Natural killer cell (primary cell): Measurements from ENCODE around the gene HYPK. TPM values are rescaled to one million over a fixed set of nuclear protein-coding genes. Genes with fewer than 3 reads are reported as not detected.

Experiments used
- ATAC-seq, 3 donors: fragments of 150-1000 bp in 2 of 3; fragments of 200-7000 bp in 1 of 3; cut with Tn5 transposase; 1 replicate in 1 of 3; 2 replicates in 2 of 3; pipeline ENCODE4 v1.10.0; 2021; ENCODE audit warnings: mild to moderate bottlenecking in 2 of 3, moderate library complexity in 2 of 3
- DNase-seq, 2 donors: peaks; one replicate each; pipeline versions ENCODE4 v3.0.0 to v3.0.0-alpha.2; 2013 to 2021; ENCODE audit warnings: mixed read lengths in 1 of 2
- H3K27ac ChIP-seq: one replicate; pipeline ENCODE4 v1.5.1; 2013; ENCODE audit warnings: mild to moderate bottlenecking, low read length
- H3K27me3 ChIP-seq: one replicate; pipeline ENCODE4 v1.6.1; 2013; ENCODE audit warnings: low read length; ENCODE audit not compliant: control insufficient read depth, insufficient read depth
- H3K36me3 ChIP-seq: one replicate; pipeline ENCODE4 v1.6.1; 2013; ENCODE audit warnings: low read length; ENCODE audit not compliant: control insufficient read depth, insufficient read depth
- H3K4me1 ChIP-seq: one replicate; pipeline ENCODE4 v1.6.1; 2013; ENCODE audit warnings: low read length; ENCODE audit not compliant: control insufficient read depth, insufficient read depth
- H3K4me3 ChIP-seq: one replicate; pipeline ENCODE4 v1.5.1; 2013; ENCODE audit warnings: low read length
- H3K9me3 ChIP-seq: one replicate; pipeline ENCODE4 v1.6.1; 2013; ENCODE audit warnings: low read length; ENCODE audit not compliant: control insufficient read depth, insufficient read depth
- H3K27ac Mint-ChIP-seq, 2 donors: one replicate each; pipeline ENCODE4 v1.8.0; 2022; ENCODE audit warnings: mild to moderate bottlenecking in 2 of 2, mixed read lengths in 2 of 2, moderate library complexity in 1 of 2
- H3K27me3 Mint-ChIP-seq, 2 donors: one replicate each; pipeline ENCODE4 v1.8.0; 2022; ENCODE audit warnings: low read depth in 2 of 2, mixed read lengths in 2 of 2
- H3K36me3 Mint-ChIP-seq: one replicate; pipeline ENCODE4 v1.8.0; 2022; ENCODE audit warnings: mixed read lengths
- H3K4me1 Mint-ChIP-seq, 2 donors: one replicate each; pipeline ENCODE4 v1.8.0; 2022; ENCODE audit warnings: mixed read lengths in 2 of 2
- H3K4me3 Mint-ChIP-seq: one replicate; pipeline ENCODE4 v1.8.0; 2022; ENCODE audit warnings: mild to moderate bottlenecking, moderate library complexity, mixed read lengths
- H3K9me3 Mint-ChIP-seq, 2 donors: one replicate each; pipeline ENCODE4 v1.8.0; 2022; ENCODE audit warnings: mixed read lengths in 2 of 2
- CTCF ChIP-seq: fragments of 200-600 bp; IDR thresholded peaks from one replicate; pipeline ENCODE4 v1.8.0; 2022; ENCODE audit warnings: antibody characterized with exemption
- WGBS: methylation state at CpG from one replicate; pipeline ENCODE4 v1.1.7; 2013; ENCODE audit warnings: missing lambda C conversion rate; ENCODE audit not compliant: insufficient coverage; 5-methylcytosine and 5-hydroxymethylcytosine counted together
- intact Hi-C: fragments of 100-400 bp; cut with micrococcal nuclease; formaldehyde crosslinking; loops from one replicate; pipeline ENCODE4 v1.14.2; 2022
- total RNA-seq, 4 donors: library from RNA; stranded (reverse); fragments of 120-200 nt in 1 of 4; gene quantifications; one replicate each; pipeline versions ENCODE4 v1.2.3 to v1.2.4, GENCODE V29; 2013 to 2022

HYPK gene
- total RNA-seq, 3 donors from 2014 or later (not counting 1 experiment from before 2014, with no cell fraction given) = 19.8 to 29.3 (median 25.8) TPM

DNA sequence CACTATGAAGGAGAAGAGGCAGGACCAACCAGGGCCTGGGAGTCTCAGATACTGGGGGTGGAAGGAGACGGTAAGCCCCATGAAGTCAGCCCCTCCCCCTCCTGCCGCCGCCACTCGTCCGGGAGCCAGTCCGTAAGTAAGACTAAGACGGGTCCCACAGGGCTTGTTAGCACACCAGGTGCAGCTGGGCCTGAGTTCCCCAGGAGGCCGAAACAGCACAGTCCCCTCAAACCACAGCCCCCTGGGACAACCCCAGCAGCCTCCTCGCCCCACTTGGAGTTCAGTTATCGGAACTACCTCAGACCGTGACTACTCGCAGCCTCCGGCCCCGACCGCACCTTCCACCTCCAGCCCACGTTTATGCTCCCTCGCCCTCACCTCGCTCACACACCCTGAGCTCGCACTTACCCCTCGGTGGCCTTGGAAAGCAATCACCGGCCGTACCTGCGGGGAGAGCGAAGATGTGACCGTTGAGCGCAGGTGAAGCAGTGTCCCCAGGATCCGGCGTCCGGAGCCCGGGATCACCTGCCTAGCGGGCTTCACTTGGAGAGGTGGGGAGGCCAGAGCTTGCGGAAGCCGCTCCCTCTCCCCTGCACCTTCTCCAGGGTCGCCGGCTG, 24.2 kb upstream of the HYPK start:
- peak overlapping the region; percentile 28 for H3K27ac ChIP-seq
- Mint-ChIP-seq H3K9me3 (no peaks in the 10 kb centered on the region), H3K27ac (peak overlapping the region; percentile 85 to 92), H3K4me3 (peak overlapping the region; percentile 94), H3K27me3 (no peaks in the 10 kb centered on the region), H3K36me3 (peaks cover 10% of the 10 kb centered on the region), H3K4me1 (peaks cover 12 to 22% of the 10 kb centered on the region in 2 donors)
- WGBS = 54% methylated on average over 35 of the region's 35 CpGs
- peaks cover 22% of the 10 kb centered on the region for H3K36me3 ChIP-seq
- ATAC-seq (no peak), DNase-seq (peak in 1 of 2 donors; percentile 42)
- H3K4me3 ChIP-seq = peak overlapping the region; percentile 48
- H3K27me3 ChIP-seq = no peaks in the 10 kb centered on the region
- intact Hi-C loops = no loop called here
- TF ChIP-seq CTCF = no peak
- peaks cover 22% of the 10 kb centered on the region for H3K4me1 ChIP-seq
- H3K9me3 ChIP-seq = no peaks in the 10 kb centered on the region

DNA sequence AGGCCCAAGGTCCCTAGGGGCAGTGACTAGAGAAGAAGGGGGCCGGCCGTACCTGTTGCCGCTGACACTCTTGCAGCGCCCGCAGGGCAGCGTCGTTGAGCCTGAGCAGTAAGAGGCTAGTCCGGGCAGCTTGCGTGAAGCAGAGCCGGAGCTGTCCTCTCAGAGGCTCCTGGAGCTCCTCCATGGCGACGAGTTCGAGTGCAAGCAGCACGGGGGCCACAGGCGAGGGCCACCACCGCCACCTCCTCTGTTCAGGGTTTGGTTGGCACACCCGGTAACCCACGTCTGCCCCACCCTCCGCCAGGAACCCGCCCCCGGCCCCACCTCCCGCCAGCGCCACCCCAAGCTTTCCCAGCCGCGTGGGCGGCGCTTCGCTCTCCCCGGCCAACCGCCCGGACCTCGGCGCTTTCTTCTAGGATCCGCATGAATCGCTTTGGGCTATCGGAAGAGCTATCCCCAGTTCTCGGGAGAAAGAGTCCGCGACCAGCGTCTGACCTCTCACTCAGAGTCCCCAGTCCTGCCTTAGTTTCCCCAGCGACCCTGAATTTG, 23.6 kb upstream of the HYPK start, which contains the start of gene ELL3:
Gene ELL3, minus strand, starts transcription at position 249 of the 549 bp plus-strand sequence. Its CDS starts 65 bp downstream, at position 184.
- peak in 1 of 2 donors; percentile 89 for DNase-seq
- H3K27me3 Mint-ChIP-seq = no peaks in the 10 kb centered on the region
- peak within 1 kb of the TSS; percentile 94 for H3K4me3 Mint-ChIP-seq
- H3K36me3 Mint-ChIP-seq = peaks cover 6% of the 10 kb centered on the region
- intact Hi-C loops = loop anchor here (1.0 kb wide), 1 partner anchor 16 kb away; the partner anchor contains the start of gene SERF2
- peak within 1 kb of the TSS; percentile 28 for H3K27ac ChIP-seq
- no peaks in the 10 kb centered on the region for H3K27me3 ChIP-seq
- ATAC-seq = peak; percentile 68 to 82 (median 70)
- peak within 1 kb of the TSS; percentile 48 for H3K4me3 ChIP-seq
- H3K36me3 ChIP-seq = peaks cover 17% of the 10 kb centered on the region
- H3K4me1 Mint-ChIP-seq = peaks cover 12 to 22% of the 10 kb centered on the region in 2 donors
- peak within 1 kb of the TSS; percentile 85 to 92 for H3K27ac Mint-ChIP-seq
- peaks cover 22% of the 10 kb centered on the region for H3K4me1 ChIP-seq
- no peaks in the 10 kb centered on the region for H3K9me3 ChIP-seq
- 2% methylated on average over 41 of the region's 41 CpGs for WGBS
- no peak for TF ChIP-seq CTCF
- H3K9me3 Mint-ChIP-seq = no peaks in the 10 kb centered on the region

DNA sequence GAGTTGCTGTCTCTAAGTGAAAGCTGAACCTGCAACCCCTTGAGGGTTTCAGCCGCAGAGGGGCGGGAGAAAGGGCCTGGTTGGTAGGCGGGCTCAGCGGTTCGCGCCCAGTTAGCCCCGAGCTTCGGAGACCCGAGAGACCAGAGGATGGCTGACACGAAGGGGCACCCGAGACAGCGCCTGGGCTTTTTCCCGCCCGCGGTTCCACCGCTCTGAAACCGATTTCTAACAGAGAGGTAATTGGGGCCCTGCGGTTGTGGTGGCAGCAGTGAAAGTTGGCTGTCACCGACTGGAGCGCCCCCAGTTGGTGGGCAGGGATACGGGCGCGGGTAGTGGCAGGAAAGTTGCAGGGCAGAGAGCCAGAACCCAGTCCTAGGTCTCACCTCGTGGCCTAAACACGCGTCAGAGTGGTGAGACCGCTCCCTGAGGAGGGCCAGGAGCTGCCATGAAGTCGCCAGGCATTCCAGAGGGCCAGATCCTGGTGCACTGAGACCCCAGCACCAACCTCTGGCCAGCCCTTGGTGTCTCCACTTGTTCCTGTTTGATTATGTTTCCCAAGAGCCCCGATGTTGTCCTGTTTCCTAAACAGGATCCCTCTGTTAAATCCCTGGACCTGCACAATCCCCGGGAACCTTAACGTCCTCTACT, 23.0 kb upstream of the HYPK start:
- WGBS = 2% methylated on average over 31 of the region's 31 CpGs

More for the DNA sequence above, 23.0 kb upstream of the HYPK start:
- Mint-ChIP-seq H3K36me3 (peaks cover under 1% of the 10 kb centered on the region), H3K4me3 (peak overlapping the region; percentile 94), H3K9me3 (no peaks in the 10 kb centered on the region), H3K27ac (peak overlapping the region; percentile 85 to 92), H3K27me3 (no peaks in the 10 kb centered on the region), H3K4me1 (peaks cover 12 to 22% of the 10 kb centered on the region in 2 donors)
- Histone ChIP-seq H3K27ac (peak overlapping the region; percentile 28), H3K4me1 (peaks cover 22% of the 10 kb centered on the region), H3K4me3 (peak overlapping the region; percentile 48), H3K36me3 (peaks cover 11% of the 10 kb centered on the region), H3K9me3 (no peaks in the 10 kb centered on the region), H3K27me3 (no peaks in the 10 kb centered on the region)
- intact Hi-C loops = loop anchor here (1.0 kb wide), 1 partner anchor 15 kb away; the partner anchor contains the start of gene SERF2
- peak; percentile 66 for TF ChIP-seq CTCF
- DNase-seq (peak; percentile 83 to 93), ATAC-seq (peak; percentile 77 to 85 (median 82))
